Activated naive CD4-positive, alpha-beta T cell treated with anti-CD3 and anti-CD28 coated beads, Interleukin-2, amount 50 U/mL, for 16 hours (primary cell): ENCODE results near the gene SLC6A13.
"Not testable (repeated sequence)": the region's sequence is repeated elsewhere in the genome, so short reads cannot be mapped to it uniquely, and the experiment has no call there.

ENCODE experiments used
- DNase-seq: peaks from one replicate; pipeline ENCODE4 v3.0.0-alpha.2; 2020

SLC6A13 gene

GRCh38 chr12:262817-263216 is at the start of gene SLC6A13:
SLC6A13 (minus strand) TSS chr12:262836; CDS start chr12:260052, 2,784 bp downstream.
- DNase-seq: no peak

GRCh38 chr12:308511-308910 is 45.9 kb upstream of the SLC6A13 start:
- DNase-seq: no peak

GRCh38 chr12:307406-307805 is 44.8 kb upstream of the SLC6A13 start:
- no peak for DNase-seq

- no peak for DNase-seq
Observed at GRCh38 chr12:304805-305204, 42.2 kb upstream of the SLC6A13 start.

- not testable (repeated sequence) for DNase-seq
Observed at GRCh38 chr12:302766-303165, 40.1 kb upstream of the SLC6A13 start.

GRCh38 chr12:300166-300565 is 37.5 kb upstream of the SLC6A13 start:
- not testable (repeated sequence) for DNase-seq

- DNase-seq: not testable (repeated sequence)
Observed at GRCh38 chr12:299511-299910, 36.9 kb upstream of the SLC6A13 start.

GRCh38 chr12:298059-298458 is 35.4 kb upstream of the SLC6A13 start:
- DNase-seq: not testable (repeated sequence)

- DNase-seq: no peak
Observed at GRCh38 chr12:295132-295531, 32.5 kb upstream of the SLC6A13 start.

- no peak for DNase-seq
Observed at GRCh38 chr12:293199-293598, 30.6 kb upstream of the SLC6A13 start.

- no peak for DNase-seq
Observed at GRCh38 chr12:292186-292585, 29.6 kb upstream of the SLC6A13 start.

GRCh38 chr12:291153-291723 is 28.6 kb upstream of the SLC6A13 start:
- DNase-seq: no peak

GRCh38 chr12:288687-289086 is 26.1 kb upstream of the SLC6A13 start:
- no peak for DNase-seq

- no peak for DNase-seq
Observed at GRCh38 chr12:286531-287300, 24.1 kb upstream of the SLC6A13 start.

GRCh38 chr12:278046-278445 is 15.4 kb upstream of the SLC6A13 start:
- no peak for DNase-seq

GRCh38 chr12:275812-276211 is 13.2 kb upstream of the SLC6A13 start:
- no peak for DNase-seq

- DNase-seq: no peak
Observed at GRCh38 chr12:273382-273781, 10.7 kb upstream of the SLC6A13 start.

GRCh38 chr12:272942-273341 is 10.3 kb upstream of the SLC6A13 start:
- DNase-seq: no peak

GRCh38 chr12:271161-271560 is 8.5 kb upstream of the SLC6A13 start:
- no peak for DNase-seq

GRCh38 chr12:269191-269590 is 6.6 kb upstream of the SLC6A13 start:
- no peak for DNase-seq

GRCh38 chr12:268483-268840 is 5.8 kb upstream of the SLC6A13 start:
- no peak for DNase-seq

- DNase-seq: no peak
Observed at GRCh38 chr12:267581-268482, 5.2 kb upstream of the SLC6A13 start.

- no peak for DNase-seq
Observed at GRCh38 chr12:265096-265495, 2.5 kb upstream of the SLC6A13 start.

- DNase-seq: no peak
Observed at GRCh38 chr12:264269-264668, 1.6 kb upstream of the SLC6A13 start.
